NK-92 treated with Interleukin-12 subunit alpha and Interleukin-12 subunit beta, amount 100 ng/mL, for 24 hours (cell line): ENCODE measurements around the gene NOD2.

ENCODE experiments used
- DNase-seq: peaks from one replicate; lab custom pipeline; 2025; lab: John Stamatoyannopoulos, UW

The NOD2 gene

DNA sequence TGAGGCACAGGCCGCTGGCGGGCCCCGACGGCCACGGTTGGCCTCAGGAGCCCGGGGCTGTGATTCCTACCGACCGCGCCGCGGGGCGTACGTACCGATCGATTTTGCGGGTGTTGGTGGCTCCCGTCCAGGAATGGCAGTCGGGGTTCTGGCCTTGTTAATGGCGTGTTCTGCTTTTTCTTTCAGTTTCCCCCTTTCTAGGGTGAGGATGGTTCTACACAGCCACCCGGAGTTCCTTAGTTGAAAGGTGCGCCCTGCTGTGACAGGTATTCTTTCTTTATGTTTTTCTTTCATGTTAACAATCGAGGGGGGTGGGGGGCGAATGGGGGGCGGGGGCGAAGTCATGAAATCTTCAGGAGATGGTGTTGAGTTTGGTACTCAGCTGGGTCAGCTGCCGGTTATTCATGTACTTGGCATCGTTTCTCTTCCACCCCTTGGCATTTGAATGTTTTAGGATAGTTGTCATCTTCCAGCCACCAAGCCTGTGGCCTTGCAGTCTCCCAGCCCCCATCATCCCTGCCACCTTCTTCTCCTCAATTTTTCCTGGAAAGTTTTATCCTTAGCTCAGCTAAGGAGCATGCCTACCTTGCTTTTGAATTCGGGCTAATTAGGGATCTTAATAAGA lies 49.3 kb downstream of the NOD2 start:
- no peak for DNase-seq

GRCh38 chr16:50743581-50744225 lies 50.3 kb downstream of the NOD2 start:
- no peak for DNase-seq

GRCh38 chr16:50744881-50745280 lies 51.5 kb downstream of the NOD2 start:
- no peak for DNase-seq

DNA sequence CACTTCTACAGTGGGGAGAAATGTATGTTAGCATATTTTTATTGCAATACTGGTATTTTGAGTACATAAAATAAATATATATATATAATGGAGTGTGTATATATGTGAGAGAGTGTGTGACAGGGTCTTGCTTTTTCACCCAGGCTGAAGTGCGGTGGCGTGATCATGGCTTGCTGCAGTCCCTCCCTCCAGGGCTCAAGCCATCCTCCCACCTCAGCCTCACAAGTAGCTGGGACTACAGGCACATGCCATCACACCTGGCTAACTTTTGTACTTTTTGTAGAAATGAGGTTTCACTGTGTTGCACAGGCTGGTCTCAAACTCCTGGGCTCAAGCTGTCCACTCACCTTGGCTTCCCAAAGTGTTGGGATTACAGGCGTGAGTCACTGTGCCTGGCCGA lies 52.5 kb downstream of the NOD2 start:
- DNase-seq: no peak

DNA sequence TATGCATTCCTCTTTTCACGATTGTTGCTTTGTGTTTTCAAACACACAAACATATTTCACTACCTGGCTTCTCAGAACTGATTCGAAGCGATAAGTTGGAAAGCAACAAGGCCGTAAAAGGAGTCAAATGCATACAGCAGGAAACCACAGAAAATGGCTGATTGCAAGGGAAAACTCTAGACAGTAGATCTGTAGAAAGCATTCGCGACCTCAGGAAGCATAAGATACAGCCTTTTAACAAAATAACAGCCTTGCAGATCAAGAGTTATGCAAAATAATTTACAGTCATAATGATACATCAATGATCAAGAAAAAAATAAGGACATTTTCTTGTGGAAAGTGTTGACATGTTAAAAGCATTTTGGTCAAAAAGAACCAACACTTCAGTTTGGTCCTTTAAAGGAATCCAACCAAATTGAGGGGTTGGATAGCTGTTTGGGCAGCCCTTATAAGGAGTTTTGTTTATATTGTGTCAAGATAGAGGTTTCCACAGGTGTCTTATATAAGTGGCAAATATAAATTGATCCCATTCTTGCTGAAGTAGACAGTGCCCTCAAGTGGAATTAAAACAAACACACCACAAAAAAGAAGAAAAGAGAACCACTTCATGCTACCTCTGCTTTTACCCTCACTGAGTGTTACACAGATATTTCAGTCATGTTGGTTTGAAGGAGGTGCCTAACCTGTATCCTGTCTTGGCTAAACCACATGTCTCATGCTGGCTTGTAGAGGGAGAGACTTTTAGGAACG lies 54.0 kb downstream of the NOD2 start:
- no peak for DNase-seq

GRCh38 chr16:50751528-50751927 lies 58.1 kb downstream of the NOD2 start:
- DNase-seq: no peak

DNA sequence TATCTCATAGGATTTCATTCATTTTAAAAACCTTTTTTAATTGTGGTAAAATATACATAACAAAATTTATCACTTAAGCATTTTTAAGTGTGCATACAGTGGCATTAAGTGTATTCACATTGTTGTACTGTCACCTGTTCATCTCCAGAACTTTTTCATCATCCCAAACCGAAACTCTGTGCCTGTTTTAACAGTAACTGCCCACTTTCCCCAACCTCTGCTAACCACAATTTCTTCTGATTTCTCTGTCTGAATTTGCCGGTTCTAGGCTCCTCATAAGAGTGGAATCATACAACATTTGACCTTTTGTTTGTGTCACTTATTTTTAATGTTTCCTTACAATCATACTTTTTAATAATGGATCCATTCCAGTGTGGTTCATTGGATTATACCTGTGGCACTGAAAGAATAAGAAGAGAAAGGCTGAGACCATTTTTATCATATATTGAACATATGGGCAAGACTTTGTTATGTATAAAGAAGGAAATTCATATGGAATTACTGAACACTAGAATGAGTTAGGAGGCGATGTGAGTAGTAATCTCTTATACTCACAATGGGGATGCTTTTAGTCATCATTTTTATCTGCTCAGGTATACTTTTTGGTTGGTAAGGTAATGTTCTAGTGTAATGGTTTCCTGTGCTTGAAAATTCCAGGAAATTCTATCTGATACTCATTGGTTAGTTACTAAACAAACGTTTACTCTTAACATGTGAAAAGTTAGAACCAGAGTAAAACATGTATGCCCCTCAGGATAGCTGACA lies 59.2 kb downstream of the NOD2 start:
- DNase-seq: no peak

DNA sequence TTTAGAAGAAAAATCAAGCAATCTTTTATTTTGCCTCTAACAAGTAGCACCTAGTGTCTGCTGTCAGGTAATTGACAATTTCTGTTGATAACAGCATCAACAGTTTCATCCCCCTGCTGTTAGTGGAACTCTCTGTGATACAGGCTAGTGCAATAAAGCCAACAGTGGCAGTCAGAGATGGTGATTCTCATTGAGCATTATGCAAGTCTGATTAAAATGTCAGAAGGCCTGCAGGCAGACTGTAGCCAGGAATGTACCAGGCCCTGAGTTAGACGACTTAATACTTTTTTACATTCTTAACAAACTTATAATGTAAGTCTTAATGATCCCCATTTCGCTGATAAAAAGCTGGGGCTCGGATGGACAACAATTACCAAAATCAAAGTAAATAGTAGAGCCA lies 63.1 kb downstream of the NOD2 start:
- DNase-seq: no peak

DNA sequence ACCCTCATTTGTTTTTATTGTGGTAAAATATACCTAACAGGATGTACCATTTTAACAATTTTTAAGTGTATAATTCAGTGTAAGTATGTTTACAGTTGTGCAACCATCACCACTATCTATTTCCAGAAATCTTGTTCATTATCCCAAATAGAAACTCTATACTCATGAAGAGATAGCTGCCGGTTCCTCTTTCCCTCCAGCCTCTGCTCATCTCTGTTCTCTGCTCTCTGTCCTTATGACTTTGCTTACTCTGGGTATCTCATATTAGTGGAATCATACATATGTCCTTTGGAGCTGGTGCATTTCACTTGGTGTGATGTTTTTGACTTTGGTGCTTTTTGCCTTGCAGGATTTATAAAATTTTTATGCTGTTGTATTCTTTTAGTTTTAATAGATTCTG lies 67.9 kb downstream of the NOD2 start:
- DNase-seq: no peak

DNA sequence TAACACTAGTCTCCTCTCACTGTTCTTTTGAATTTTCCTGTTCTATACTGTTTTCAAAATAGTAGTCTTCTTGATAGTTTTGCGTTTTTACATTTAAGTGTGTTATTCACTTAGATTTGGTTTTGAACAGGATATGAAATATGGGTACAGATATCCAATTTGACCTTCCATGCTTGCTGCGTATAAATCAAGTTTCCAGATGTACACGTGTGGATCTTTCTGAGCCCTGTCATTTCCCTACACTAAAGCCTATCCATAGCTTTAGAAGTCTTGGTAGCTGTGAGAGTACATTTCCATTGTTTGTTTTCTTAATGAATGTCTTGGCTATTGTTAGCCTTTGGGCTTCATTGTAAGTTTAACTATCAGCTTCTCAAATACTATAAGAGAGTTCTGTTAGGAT lies 68.8 kb downstream of the NOD2 start:
- no peak for DNase-seq

- DNase-seq: no peak
Measured at GRCh38 chr16:50763211-50763610, 69.8 kb downstream of the NOD2 start.

DNA sequence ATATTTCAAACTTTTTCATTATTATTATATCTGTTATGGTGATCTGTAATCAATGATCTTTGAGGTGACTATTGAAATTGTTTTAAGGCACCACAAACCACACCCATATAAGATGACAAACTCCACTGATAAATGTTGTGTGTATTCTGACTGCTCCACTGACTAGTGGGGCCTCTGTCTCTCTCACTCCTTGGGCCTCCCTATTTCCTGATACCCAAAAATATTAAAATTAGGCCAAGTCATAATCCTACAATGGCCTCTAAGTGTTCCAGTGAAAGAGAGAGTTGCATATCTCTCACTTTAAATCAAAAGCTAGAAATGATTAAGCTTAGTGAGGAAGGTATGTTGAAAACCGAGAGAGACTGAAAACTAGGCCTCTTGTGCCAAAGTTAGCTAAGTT lies 71.9 kb downstream of the NOD2 start:
- DNase-seq: no peak

DNA sequence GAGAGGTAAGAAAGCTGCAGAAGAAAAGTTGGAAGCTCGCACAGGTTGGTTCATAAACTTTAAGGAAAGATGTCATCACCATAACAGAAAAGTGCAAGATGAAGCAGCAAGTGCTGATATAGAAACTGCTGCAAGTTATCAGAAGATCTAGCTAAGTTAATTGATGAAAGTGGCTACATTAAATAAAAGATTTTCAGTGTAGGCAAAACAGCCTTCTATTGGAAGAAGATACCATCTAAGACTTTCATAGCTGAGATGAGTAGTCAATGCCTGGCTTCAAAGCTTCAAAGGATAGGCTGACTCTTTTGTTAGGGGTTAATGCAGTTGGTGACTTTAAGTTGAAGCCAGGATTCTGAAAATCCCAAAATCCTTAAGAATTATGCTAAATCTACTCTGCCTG lies 72.5 kb downstream of the NOD2 start:
- no peak for DNase-seq

- DNase-seq: no peak
Measured at GRCh38 chr16:50767197-50767596, 73.8 kb downstream of the NOD2 start.

DNA sequence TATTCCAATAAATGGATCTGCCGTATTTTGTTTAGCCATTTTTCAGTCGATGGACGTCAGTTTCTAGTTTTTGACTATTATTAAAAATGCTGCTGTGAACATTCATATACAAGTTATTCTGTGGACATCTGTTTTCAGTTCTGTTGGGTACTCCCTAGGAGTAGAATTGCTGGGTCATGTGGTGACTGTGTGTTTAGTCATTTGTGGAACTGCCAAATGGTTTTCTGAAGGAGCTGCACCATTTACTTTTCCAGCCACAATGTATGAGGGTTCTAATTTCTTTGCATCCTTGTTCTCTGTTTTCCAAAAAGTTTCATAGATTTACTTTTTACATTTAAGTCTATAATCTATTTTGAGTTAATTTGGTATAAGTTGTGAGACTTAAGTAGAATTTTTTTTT lies 78.0 kb downstream of the NOD2 start:
- no peak for DNase-seq

DNA sequence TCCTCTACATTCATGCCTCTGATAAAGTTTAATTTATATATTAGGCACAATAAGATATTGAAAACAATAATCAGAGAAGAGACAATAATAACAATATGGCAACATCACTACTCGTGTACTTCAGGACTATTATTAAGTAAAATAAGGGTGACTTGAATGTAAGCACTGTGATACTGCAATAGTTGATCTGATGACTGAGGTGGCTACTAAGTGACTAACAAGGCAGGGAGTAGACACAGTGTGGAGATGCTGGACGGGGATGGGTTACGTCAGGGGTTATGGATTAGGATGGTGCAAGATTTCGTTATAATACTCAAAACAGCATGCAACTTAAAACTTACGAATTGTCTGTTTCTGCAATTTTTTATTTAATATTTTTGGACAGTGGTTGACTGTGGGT lies 81.0 kb downstream of the NOD2 start:
- no peak for DNase-seq

DNA sequence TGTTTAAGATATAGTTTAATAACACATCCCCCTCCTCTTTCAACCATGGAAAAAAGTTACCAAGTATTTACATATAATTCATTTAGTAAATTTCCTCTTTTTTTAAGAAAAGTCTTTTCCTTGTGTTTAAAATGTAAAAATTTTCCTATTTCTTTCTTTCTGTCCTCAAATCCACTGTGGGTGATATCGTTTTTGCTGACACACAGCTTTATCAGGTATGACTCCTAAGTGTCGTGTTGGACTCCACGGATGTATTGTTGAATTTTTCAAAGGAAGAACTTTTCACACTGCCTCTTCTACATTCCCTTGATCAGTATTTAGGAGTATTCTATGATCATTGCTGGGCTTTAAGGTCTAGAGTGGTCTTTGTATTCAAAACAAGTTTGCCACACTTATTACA lies 81.6 kb downstream of the NOD2 start:
- no peak for DNase-seq

- DNase-seq: no peak
Measured at GRCh38 chr16:50776037-50776436, 82.6 kb downstream of the NOD2 start.

DNA sequence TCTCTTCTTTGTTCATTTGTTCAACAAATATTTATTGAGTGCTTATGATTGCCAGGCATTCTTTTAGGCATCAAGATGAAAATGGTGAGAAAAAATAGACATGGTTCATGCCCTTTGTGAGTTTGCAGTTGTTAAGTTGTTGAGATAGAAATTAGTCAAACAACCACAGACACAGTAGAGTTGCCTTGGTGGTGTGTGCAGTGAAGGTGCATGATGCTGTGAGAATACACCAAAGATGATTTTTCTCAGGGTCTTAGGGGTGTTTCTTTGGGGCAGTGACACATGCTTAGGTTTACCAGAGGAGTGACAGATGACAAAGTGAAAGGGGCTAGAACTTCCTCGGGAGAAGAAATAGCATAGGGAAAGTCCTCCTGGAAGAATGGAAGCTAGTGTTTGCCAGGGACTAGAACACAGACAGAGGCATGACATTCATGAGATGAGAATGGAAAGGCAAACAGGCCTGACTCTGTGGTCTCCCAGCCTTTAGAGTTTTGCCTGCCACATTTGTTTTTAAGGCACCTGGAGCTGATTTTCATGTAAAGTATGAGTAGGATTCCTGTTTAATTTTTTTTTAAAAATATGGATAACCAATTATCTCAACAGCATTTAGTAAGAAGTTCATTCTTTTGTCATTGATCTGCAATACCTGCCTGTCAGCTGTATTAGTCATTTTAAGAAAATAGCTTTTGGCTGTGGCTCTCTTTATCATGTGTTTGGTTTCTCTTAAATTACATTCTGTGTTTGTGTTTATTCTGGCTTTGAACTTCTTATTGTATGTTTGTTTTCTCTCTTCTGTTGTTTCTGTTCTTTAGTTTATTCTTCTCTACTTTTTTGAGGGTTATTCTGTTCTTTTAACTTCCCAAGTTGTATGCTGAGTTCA lies 85.1 kb downstream of the NOD2 start:
- no peak for DNase-seq

DNA sequence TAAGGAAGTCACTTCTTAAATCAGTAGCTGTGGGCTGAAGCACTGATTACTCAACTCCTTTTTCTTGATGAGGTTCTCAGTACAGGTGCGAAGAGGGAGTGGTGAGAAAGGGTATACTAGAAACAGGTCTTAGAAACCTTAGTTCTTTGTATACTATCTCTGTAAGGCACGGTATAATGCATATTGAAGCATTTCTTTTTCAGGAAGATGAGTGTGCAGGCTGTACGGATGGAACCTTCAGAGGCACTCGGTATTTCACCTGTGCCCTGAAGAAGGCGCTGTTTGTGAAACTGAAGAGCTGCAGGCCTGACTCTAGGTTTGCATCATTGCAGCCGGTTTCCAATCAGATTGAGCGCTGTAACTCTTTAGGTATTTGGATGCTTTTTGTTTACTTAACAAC lies 87.6 kb downstream of the NOD2 start:
- no peak for DNase-seq

DNA sequence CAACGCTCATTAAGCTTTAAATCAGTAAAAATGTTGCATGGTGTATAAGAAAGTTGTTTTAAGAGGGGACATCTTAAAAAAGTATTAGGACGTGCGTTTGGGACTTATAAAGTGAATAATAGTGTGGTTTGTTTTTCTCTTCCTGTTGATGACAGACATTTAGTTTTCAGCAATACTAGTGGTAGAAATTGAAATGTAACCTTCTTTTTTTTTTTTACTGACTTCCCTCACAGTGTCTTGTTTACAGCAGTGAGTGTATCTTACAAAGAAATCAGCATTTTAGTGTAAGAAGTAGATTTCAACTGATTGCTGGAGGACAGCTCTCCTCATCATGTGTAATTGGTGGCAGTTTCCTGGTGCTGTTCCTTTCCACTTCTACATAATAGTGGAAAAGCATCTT lies 88.1 kb downstream of the NOD2 start:
- DNase-seq: no peak
